HEK293T (cell line): Measurements from ENCODE around the gene ADD1.

Experiments
- BHLHE40 ChIP-seq: fragments of 450-650 bp; IDR thresholded peaks from 2 replicates; pipeline ENCODE4 v1.6.1; 2016; ENCODE audit warnings: mild to moderate bottlenecking, moderate library complexity, borderline replicate concordance
- PKNOX1 ChIP-seq: fragments of 450-650 bp; IDR thresholded peaks from 2 replicates; pipeline ENCODE4 v1.6.1; 2016
- TARDBP ChIP-seq: fragments of 450-650 bp; IDR thresholded peaks from 2 replicates; pipeline ENCODE4 v1.6.1; 2016

GRCh38 chr4:2842687-2843262, 869 bp upstream of the ADD1 start:
- TF ChIP-seq BHLHE40 (no peak), PKNOX1 (no peak), TARDBP (no peak)
